ENCODE data around the gene C1QTNF3. TPM values are rescaled to one million over a fixed set of nuclear protein-coding genes. Genes with fewer than 3 reads are reported as not detected.
A peak's percentile ranks its signal among the peaks of the same experiment; 100 is the strongest.
"Not testable (repeated sequence)": the region's sequence is repeated elsewhere in the genome, so short reads cannot be mapped to it uniquely, and the experiment has no call there.

Gene C1QTNF3
- polyA plus RNA-seq = 0.81 TPM

GRCh38 chr5:34043099-34043876 is at the start of gene C1QTNF3:
Gene C1QTNF3, minus strand, starts transcription at chr5:34043213. Its CDS starts 88 bp downstream, at chr5:34043125.
- no peaks in the 10 kb centered on the region for H3K9me3 Mint-ChIP-seq
- H3K27ac Mint-ChIP-seq = peak within 1 kb of the TSS in 1 of 3 donors; percentile 64
- H3K27me3 Mint-ChIP-seq = no peaks in the 10 kb centered on the region
- H3K4me1 Mint-ChIP-seq = peaks cover 7 to 9% (median 8%) of the 10 kb centered on the region in 3 donors
- H3K4me3 Mint-ChIP-seq = peak within 1 kb of the TSS in 2 of 4 donors; percentile 54 to 62
- peaks cover 10% of the 10 kb centered on the region for H3K36me3 Mint-ChIP-seq

- not testable (repeated sequence) for H3K27me3 Mint-ChIP-seq, H3K27ac Mint-ChIP-seq, H3K4me1 Mint-ChIP-seq, H3K36me3 Mint-ChIP-seq, H3K4me3 Mint-ChIP-seq, H3K9me3 Mint-ChIP-seq
Measured at GRCh38 chr5:34091039-34091438, 48.0 kb upstream of the C1QTNF3 start.

DNA sequence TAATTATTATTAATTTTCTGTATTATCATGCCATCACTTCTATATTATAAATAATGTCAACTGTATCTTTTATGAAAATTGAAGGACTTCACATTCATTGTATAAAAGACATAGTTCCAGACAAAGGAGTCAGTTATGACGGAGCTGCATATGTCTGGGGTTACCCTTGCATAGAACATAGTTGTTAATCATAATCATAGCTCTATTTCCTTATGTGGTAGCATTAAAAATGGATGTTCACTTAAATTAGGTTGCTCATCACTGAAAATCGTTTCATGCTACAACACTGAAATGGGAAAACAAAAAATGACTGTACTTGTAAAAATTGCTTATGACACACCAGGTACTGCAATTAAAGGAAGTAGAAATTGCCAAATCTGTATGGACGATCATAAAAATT is 46.8 kb upstream of the C1QTNF3 start:
- H3K4me3 Mint-ChIP-seq, H3K27ac Mint-ChIP-seq, H3K27me3 Mint-ChIP-seq, H3K4me1 Mint-ChIP-seq, H3K9me3 Mint-ChIP-seq, H3K36me3 Mint-ChIP-seq: not testable (repeated sequence)

DNA sequence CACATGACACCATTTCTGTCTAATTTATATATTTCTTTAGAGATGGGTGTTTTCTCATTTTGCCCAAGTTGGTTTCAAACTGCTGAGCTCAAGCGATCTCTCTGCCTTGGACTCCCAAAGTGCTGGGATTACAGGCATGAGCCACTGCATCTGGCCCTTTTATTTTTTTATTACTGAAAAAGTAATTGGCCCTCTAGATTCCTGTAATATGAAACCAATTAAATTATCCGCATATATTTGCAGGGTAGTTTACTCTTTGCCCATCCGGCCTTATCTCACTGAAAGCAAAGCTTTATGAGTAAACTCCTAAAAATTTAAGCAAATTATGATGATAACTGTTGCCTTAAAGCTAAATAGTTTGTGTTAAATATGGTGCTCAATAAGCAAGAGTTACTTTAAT is 44.7 kb upstream of the C1QTNF3 start:
- H3K36me3 Mint-ChIP-seq, H3K27me3 Mint-ChIP-seq, H3K4me1 Mint-ChIP-seq, H3K4me3 Mint-ChIP-seq, H3K9me3 Mint-ChIP-seq, H3K27ac Mint-ChIP-seq: not testable (repeated sequence)

DNA sequence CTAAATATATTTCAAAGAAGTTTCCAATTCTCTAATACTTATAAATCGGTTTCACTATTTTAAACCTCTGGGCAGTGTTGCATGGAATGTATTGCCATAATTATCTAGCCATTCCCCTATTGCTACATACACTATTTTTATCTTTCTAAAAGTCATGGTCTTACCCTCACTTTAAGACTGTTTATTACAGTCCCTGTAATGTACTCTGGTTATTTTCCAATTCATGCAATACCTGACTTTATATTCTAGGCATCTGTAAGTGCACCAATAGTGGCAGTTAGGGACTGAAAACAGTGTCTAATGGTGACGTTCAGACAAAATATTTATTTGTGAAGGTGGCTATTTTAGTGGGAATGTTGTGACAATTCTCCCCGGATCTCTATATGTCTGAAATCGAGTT is 40.9 kb upstream of the C1QTNF3 start:
- not testable (repeated sequence) for H3K27ac Mint-ChIP-seq, H3K9me3 Mint-ChIP-seq, H3K27me3 Mint-ChIP-seq, H3K4me1 Mint-ChIP-seq, H3K36me3 Mint-ChIP-seq, H3K4me3 Mint-ChIP-seq

DNA sequence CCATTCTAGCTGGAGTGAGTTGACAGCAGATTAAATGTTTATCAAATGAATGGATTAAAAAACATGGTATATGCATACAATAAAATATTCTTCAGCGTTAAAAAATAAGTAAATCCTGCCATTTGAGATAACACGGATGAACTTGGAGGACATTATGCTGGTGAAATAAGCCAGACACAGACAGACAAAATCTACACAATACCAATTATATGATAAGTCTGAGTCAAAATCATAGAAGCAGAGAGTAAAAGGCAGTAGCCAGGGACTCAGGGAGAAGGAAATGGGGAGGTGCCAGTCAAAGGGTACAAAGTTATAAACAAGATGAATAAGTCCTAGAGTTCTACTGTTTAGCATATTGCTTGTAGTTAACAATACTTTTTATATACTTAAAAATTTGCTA is 36.5 kb upstream of the C1QTNF3 start:
- not testable (repeated sequence) for H3K27ac Mint-ChIP-seq, H3K27me3 Mint-ChIP-seq, H3K4me3 Mint-ChIP-seq, H3K36me3 Mint-ChIP-seq, H3K4me1 Mint-ChIP-seq, H3K9me3 Mint-ChIP-seq

GRCh38 chr5:34077636-34078035 is 34.6 kb upstream of the C1QTNF3 start:
- H3K36me3 Mint-ChIP-seq, H3K27me3 Mint-ChIP-seq, H3K9me3 Mint-ChIP-seq, H3K27ac Mint-ChIP-seq, H3K4me1 Mint-ChIP-seq, H3K4me3 Mint-ChIP-seq: not testable (repeated sequence)

DNA sequence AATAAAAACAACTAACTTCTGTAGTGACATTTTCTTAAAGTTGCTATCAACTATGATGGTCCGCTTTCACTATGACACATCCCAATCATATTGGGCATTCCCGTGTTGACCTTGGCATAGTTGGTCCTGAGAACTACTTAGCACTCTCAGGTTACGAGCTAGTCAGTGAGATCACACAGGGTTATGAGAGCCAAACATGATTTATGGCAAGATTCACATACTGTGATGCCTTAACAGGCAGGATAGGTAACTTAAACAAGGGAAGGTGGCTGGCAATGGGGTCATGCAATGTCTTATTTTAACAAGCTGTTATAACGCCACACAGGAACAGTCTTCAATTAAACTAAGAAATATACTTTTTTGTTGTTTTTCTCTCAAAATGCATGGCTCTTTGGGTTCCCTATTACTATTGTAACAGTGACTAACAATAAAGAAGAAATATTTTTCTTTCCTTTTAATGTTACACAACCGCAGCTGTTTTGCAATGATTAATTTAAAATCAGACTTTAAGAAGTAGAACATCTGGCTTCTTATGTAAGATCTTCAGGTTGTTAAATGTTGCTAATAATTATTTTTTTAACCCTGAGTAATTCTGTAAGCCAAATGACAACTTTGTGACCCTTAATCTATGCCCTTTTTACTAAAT is 33.8 kb upstream of the C1QTNF3 start:
- H3K27me3 Mint-ChIP-seq, H3K36me3 Mint-ChIP-seq, H3K4me3 Mint-ChIP-seq, H3K27ac Mint-ChIP-seq, H3K9me3 Mint-ChIP-seq, H3K4me1 Mint-ChIP-seq: not testable (repeated sequence)

DNA sequence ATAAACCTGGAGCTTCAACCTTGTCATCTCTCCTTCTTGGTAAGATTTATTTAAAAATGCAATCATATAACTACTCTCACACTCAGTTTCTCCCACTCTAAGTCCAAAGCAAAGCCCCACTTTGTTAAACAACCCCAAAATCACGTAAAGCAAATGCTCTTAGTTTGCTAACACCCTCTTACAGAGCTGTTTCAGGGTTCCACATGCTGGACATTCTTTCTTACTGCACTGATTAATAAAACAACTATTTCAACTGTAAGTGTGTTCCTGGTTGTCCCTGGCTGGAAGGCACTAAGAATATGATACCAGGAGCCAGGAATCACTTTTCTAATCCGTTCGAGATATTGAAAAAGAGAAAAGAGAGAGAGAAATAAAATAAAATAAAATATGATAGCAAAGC is 31.5 kb upstream of the C1QTNF3 start:
- H3K4me1 Mint-ChIP-seq, H3K9me3 Mint-ChIP-seq, H3K36me3 Mint-ChIP-seq, H3K27me3 Mint-ChIP-seq, H3K27ac Mint-ChIP-seq, H3K4me3 Mint-ChIP-seq: not testable (repeated sequence)

DNA sequence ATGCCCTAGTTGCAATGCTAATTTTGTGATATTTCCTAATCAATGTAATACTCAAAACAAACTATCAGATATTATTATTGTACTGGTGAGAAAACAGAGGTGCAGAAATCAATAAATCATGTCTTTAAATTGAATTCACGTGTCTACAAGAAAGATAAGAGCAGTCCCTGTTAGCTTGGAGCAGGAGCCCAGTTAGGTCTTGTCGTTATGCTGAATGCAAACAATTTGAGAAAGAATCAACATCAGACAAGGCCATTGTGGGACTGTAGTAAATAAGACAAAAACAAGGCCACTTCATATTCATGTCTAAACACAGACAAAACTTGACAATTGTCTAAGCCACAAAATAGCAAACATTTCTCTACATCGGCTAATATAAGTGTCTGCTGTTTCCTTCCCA is 31.1 kb upstream of the C1QTNF3 start:
- not testable (repeated sequence) for H3K9me3 Mint-ChIP-seq, H3K4me3 Mint-ChIP-seq, H3K36me3 Mint-ChIP-seq, H3K27me3 Mint-ChIP-seq, H3K27ac Mint-ChIP-seq, H3K4me1 Mint-ChIP-seq

DNA sequence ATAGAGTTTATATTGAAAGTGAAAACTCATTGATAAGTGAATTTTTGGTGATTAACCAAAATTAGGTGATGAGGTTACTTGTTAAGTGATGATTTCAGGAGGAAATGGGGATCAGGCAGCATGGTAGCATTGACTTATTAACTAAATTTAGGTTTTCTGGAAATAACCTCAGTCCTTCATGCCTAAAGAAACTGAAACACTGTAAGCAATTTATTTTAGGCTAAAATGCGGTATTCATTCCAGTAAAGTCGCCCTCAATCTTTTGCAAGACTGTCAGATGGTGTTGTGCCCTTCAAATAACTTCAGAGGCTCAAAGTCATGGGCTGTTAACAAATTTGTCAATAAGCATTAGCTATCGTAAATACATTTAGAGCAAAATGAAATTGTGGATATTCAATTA is 27.6 kb upstream of the C1QTNF3 start:
- H3K4me1 Mint-ChIP-seq, H3K27ac Mint-ChIP-seq, H3K4me3 Mint-ChIP-seq, H3K27me3 Mint-ChIP-seq, H3K36me3 Mint-ChIP-seq, H3K9me3 Mint-ChIP-seq: not testable (repeated sequence)

DNA sequence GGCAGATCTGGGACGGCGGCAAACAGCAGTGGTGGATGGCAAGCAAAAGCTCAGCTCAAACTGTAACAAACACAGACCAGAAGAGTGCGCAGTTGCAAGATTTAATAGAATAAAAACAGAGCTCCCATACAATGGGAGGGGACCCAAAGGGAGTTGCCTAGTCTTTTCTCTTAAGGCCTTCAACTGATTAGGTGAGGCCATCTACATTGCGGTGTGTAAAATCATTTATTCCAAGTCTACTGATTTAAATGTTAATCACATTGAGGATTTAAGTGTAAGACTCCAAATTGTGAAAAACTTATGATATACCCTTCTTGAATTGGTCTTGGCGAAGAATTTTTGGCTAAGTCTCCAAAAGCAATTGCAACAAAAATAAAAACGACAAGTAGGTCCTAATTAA is 21.6 kb upstream of the C1QTNF3 start:
- no peaks in the 10 kb centered on the region for H3K27me3 Mint-ChIP-seq
- H3K9me3 Mint-ChIP-seq = peaks cover 0 to 11% (median 5%) of the 10 kb centered on the region in 3 donors
- peak overlapping the region in 1 of 4 donors; percentile 17 for H3K4me3 Mint-ChIP-seq
- no peak overlapping the region for H3K27ac Mint-ChIP-seq
- H3K36me3 Mint-ChIP-seq = peaks cover 31% of the 10 kb centered on the region
- no peaks in the 10 kb centered on the region for H3K4me1 Mint-ChIP-seq

DNA sequence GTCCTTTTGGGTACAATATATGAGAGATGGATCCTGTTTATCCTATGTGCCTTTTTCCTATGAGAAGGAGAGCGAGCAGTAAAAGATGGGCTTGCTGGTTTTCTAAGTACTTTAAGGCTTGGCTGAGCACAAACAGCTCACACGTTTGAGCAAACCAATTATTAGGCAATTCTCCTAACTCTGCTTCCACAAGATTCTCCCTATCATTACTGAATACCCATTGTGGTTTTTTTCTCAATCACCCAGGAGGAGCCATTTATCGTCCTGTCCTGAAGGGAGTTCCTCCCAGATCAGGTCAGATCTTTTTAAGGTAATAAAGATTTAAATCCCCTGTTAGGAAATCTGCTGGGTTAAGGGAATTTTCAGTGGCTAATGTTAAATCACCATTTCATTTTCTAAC is 19.4 kb upstream of the C1QTNF3 start:
- no peak overlapping the region for H3K27ac Mint-ChIP-seq
- H3K27me3 Mint-ChIP-seq = no peaks in the 10 kb centered on the region
- H3K4me3 Mint-ChIP-seq = no peak overlapping the region
- peaks cover 0 to 11% (median 5%) of the 10 kb centered on the region in 3 donors for H3K9me3 Mint-ChIP-seq
- H3K4me1 Mint-ChIP-seq = no peaks in the 10 kb centered on the region
- H3K36me3 Mint-ChIP-seq = peaks cover 38% of the 10 kb centered on the region

GRCh38 chr5:34061993-34062392 is 19.0 kb upstream of the C1QTNF3 start:
- H3K36me3 Mint-ChIP-seq = peaks cover 34% of the 10 kb centered on the region
- H3K4me1 Mint-ChIP-seq = no peaks in the 10 kb centered on the region
- peak overlapping the region in 1 of 3 donors; percentile 10 for H3K27ac Mint-ChIP-seq

GRCh38 chr5:34059977-34060376 is 17.0 kb upstream of the C1QTNF3 start:
- Mint-ChIP-seq H3K27ac (no peak overlapping the region), H3K9me3 (peaks cover 0 to 8% (median 2%) of the 10 kb centered on the region in 3 donors), H3K36me3 (peaks cover 32% of the 10 kb centered on the region), H3K27me3 (no peaks in the 10 kb centered on the region), H3K4me1 (no peaks in the 10 kb centered on the region), H3K4me3 (no peak overlapping the region)

More at GRCh38 chr5:34061993-34062392, 19.0 kb upstream of the C1QTNF3 start:
- no peaks in the 10 kb centered on the region for H3K27me3 Mint-ChIP-seq
- H3K4me3 Mint-ChIP-seq = no peak overlapping the region
- peaks cover 0 to 11% (median 5%) of the 10 kb centered on the region in 3 donors for H3K9me3 Mint-ChIP-seq

- H3K36me3 Mint-ChIP-seq = peaks cover 22% of the 10 kb centered on the region
- H3K27ac Mint-ChIP-seq = no peak overlapping the region
- H3K9me3 Mint-ChIP-seq = peaks cover 0 to 8% (median 2%) of the 10 kb centered on the region in 3 donors
- no peaks in the 10 kb centered on the region for H3K27me3 Mint-ChIP-seq
- no peaks in the 10 kb centered on the region for H3K4me1 Mint-ChIP-seq
- H3K4me3 Mint-ChIP-seq = no peak overlapping the region
Measured at GRCh38 chr5:34058532-34058931, 15.5 kb upstream of the C1QTNF3 start.

Data from IgD-negative memory B cell (primary cell).